Measurements from ENCODE around the gene TWSG1. TPM values are rescaled to one million over a fixed set of nuclear protein-coding genes. Genes with fewer than 3 reads are reported as not detected.
"Not testable (repeated sequence)": the region's sequence is repeated elsewhere in the genome, so short reads cannot be mapped to it uniquely, and the experiment has no call there.

Gene TWSG1
- total RNA-seq, 1 donor from 2014 or later, result 149 TPM

GRCh38 chr18:9387891-9388290, 53.3 kb downstream of the TWSG1 start:
- no peak for DNase-seq (ENCODE audit: low spot score)

GRCh38 chr18:9389706-9390105, 55.1 kb downstream of the TWSG1 start:
- DNase-seq (ENCODE audit: low spot score), result no peak

GRCh38 chr18:9392726-9393125, 58.2 kb downstream of the TWSG1 start:
- DNase-seq (ENCODE audit: low spot score), result no peak

- no peak for DNase-seq (ENCODE audit: low spot score)
Measured at GRCh38 chr18:9394046-9394445, 59.5 kb downstream of the TWSG1 start.

- DNase-seq (ENCODE audit: low spot score), result no peak
Measured at GRCh38 chr18:9400197-9400596, 65.6 kb downstream of the TWSG1 start.

GRCh38 chr18:9401176-9401575, 66.6 kb downstream of the TWSG1 start:
- no peak for DNase-seq (ENCODE audit: low spot score)

- DNase-seq (ENCODE audit: low spot score), result not testable (repeated sequence)
Measured at GRCh38 chr18:9402358-9403007, 67.9 kb downstream of the TWSG1 start.

- no peak for DNase-seq (ENCODE audit: low spot score)
Measured at GRCh38 chr18:9403795-9404564, 69.4 kb downstream of the TWSG1 start.

GRCh38 chr18:9404565-9405060, 70.0 kb downstream of the TWSG1 start:
- DNase-seq (ENCODE audit: low spot score), result no peak

GRCh38 chr18:9405130-9405529, 70.6 kb downstream of the TWSG1 start:
- DNase-seq (ENCODE audit: low spot score), result no peak

GRCh38 chr18:9405977-9406376, 71.4 kb downstream of the TWSG1 start:
- no peak for DNase-seq (ENCODE audit: low spot score)

- no peak for DNase-seq (ENCODE audit: low spot score)
Measured at GRCh38 chr18:9410515-9410914, 75.9 kb downstream of the TWSG1 start.

- peak; percentile 69 for DNase-seq (ENCODE audit: low spot score)
Measured at GRCh38 chr18:9413576-9413975, 79.0 kb downstream of the TWSG1 start.

- no peak for DNase-seq (ENCODE audit: low spot score)
Measured at GRCh38 chr18:9416563-9417072, 82.0 kb downstream of the TWSG1 start.

GRCh38 chr18:9417073-9417851, 82.7 kb downstream of the TWSG1 start:
- DNase-seq (ENCODE audit: low spot score), result peak; percentile 86

- no peak for DNase-seq (ENCODE audit: low spot score)
Measured at GRCh38 chr18:9418047-9418690, 83.6 kb downstream of the TWSG1 start.

- no peak for DNase-seq (ENCODE audit: low spot score)
Measured at GRCh38 chr18:9419956-9420631, 85.5 kb downstream of the TWSG1 start.

GRCh38 chr18:9421096-9421900, 86.7 kb downstream of the TWSG1 start:
- DNase-seq (ENCODE audit: low spot score), result no peak

GRCh38 chr18:9421901-9422327, 87.3 kb downstream of the TWSG1 start:
- DNase-seq (ENCODE audit: low spot score), result no peak
